ENCODE measurements around the gene TOR2A. TPM values are rescaled to one million over a fixed set of nuclear protein-coding genes. Genes with fewer than 3 reads are reported as not detected.

The TOR2A gene
- total and polyA plus RNA-seq, 4 donors = 8.8 to 30.8 (median 16.9) TPM

DNA sequence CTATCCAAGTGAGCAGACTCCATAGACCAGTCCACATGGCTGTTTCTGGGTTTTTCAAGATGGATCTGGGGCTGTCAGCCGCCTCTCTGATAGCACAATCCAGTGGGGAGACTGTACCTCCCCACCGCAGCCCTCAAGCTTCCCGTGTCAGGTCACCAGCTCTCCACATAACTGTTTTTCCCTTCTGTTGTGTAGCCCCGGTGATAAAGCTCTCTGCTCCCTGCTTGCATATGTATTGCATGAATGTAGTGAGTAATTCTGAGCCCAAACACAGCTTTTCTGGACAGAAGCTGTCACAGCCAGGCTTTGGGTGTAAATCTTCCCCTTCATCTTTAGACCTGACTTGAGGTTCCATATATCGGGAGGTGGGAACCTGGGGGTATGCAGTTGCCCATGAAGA lies 51.4 kb downstream of the TOR2A start:
- TF ChIP-seq, protein P1, sequence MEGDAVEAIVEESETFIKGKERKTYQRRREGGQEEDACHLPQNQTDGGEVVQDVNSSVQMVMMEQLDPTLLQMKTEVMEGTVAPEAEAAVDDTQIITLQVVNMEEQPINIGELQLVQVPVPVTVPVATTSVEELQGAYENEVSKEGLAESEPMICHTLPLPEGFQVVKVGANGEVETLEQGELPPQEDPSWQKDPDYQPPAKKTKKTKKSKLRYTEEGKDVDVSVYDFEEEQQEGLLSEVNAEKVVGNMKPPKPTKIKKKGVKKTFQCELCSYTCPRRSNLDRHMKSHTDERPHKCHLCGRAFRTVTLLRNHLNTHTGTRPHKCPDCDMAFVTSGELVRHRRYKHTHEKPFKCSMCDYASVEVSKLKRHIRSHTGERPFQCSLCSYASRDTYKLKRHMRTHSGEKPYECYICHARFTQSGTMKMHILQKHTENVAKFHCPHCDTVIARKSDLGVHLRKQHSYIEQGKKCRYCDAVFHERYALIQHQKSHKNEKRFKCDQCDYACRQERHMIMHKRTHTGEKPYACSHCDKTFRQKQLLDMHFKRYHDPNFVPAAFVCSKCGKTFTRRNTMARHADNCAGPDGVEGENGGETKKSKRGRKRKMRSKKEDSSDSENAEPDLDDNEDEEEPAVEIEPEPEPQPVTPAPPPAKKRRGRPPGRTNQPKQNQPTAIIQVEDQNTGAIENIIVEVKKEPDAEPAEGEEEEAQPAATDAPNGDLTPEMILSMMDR (IDR thresholded peaks at IDR 0.05; ENCODE audit: control extremely low read depth, extremely low read depth) = no peak
- H3K4me1 ChIP-seq (ENCODE audit: control insufficient read depth in 5 of 5, insufficient read depth in 5 of 5, low read length in 5 of 5) = no peaks in the 10 kb centered on the region
- ATAC-seq (ENCODE audit: insufficient read depth, low FRiP score) (no peak), DNase-seq (no peak)
- H3K9me3 ChIP-seq (ENCODE audit: control insufficient read depth in 4 of 4, insufficient read depth in 3 of 4, low read length in 3 of 4) = no peaks in the 10 kb centered on the region
- 94 to 95% methylated on average over 5 of the region's 5 CpGs for WGBS, 2 donors
- H3K36me3 ChIP-seq (ENCODE audit: control insufficient read depth in 4 of 4, insufficient read depth in 4 of 4, low read length in 4 of 4) = peaks cover 0 to 67% (median 32%) of the 10 kb centered on the region in 4 donors
- H3K27ac ChIP-seq (ENCODE audit: low read depth in 1 of 2, low read length in 1 of 2) = no peak overlapping the region
- no peaks in the 10 kb centered on the region for H3K27me3 ChIP-seq (ENCODE audit: control insufficient read depth in 3 of 3, insufficient read depth in 3 of 3, low read length in 2 of 3)
- no peak overlapping the region for H3K9ac ChIP-seq (ENCODE audit: insufficient read depth in 1 of 2, low read length in 2 of 2)
- H3K4me3 ChIP-seq = no peak overlapping the region

DNA sequence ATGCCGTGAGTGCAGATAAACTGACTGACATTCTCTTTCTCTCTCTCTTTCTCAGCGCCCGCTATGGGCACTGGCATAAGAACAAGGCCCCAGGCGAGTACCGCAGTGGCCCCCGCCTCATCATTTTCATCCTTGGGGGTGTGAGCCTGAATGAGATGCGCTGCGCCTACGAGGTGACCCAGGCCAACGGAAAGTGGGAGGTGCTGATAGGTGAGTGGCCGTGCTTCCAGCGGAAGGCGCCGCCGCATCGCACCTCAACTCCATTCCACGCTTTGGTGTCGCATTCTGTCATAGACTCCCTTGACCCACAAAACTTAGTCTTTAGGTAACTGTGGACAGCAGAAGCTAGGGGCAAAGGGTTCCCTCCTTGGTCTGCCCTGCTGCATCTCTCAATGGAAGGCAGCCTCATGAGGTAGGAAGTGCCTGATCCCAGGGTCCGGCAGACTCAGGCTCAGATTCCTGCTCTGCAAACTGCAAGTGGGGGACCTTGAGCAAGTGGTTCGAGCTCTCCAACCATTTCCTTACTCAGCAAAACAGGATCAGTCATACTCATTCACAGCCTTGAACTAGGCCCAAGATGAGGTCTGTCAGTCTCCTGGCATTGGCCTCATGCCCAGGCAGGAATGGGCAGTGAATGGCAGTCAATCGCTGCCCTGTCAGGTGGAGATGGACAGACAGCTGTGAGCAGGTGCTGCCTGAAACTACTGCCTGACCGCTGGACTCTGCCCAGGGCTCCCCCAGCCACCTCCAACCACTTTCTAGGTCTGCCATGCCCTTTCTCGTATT lies 52.5 kb downstream of the TOR2A start:
- DNase-seq = no peak
- TF ChIP-seq, protein P1 (IDR thresholded peaks at IDR 0.05; ENCODE audit: control extremely low read depth, extremely low read depth) = no peak

More for the DNA sequence above, 52.5 kb downstream of the TOR2A start:
- Histone ChIP-seq H3K27me3 (ENCODE audit: control insufficient read depth in 3 of 3, insufficient read depth in 3 of 3, low read length in 2 of 3) (no peaks in the 10 kb centered on the region), H3K27ac (ENCODE audit: low read depth in 1 of 2, low read length in 1 of 2) (no peak overlapping the region), H3K36me3 (ENCODE audit: control insufficient read depth in 4 of 4, insufficient read depth in 4 of 4, low read length in 4 of 4) (peaks cover 4 to 65% (median 33%) of the 10 kb centered on the region in 4 donors), H3K4me1 (ENCODE audit: control insufficient read depth in 5 of 5, insufficient read depth in 5 of 5, low read length in 5 of 5) (no peaks in the 10 kb centered on the region), H3K9me3 (ENCODE audit: control insufficient read depth in 4 of 4, insufficient read depth in 3 of 4, low read length in 3 of 4) (no peaks in the 10 kb centered on the region), H3K4me3 (no peak overlapping the region), H3K9ac (ENCODE audit: insufficient read depth in 1 of 2, low read length in 2 of 2) (no peak overlapping the region)
- ATAC-seq (ENCODE audit: insufficient read depth, low FRiP score) = no peak
- WGBS, 2 donors = 94 to 95% methylated on average over 22 to 23 of the region's 23 CpGs

Other genes starting within 250 kb of the TOR2A start
- 10 to 100 TPM; 61.5 to 65.8 TPM for gene STXBP1, start 123.0 kb downstream of the TOR2A start, total RNA-seq
- gene STXBP1, start 123.0 kb downstream of the TOR2A start, polyA plus RNA-seq = 10 to 100 TPM; 19.2 to 32.0 TPM
- gene CFAP157, start 28.3 kb downstream of the TOR2A start, total RNA-seq = 10 to 100 TPM; 14.6 to 40.6 TPM
- gene CFAP157, start 28.3 kb downstream of the TOR2A start, polyA plus RNA-seq = 10 to 100 TPM; 14.8 to 17.3 TPM
- 10 to 100 TPM in 1 of 2 donors, 1 to 10 TPM in 1; 8.6 to 28.2 TPM for gene PTRH1, start 19.6 kb downstream of the TOR2A start, total RNA-seq
- 10 to 100 TPM; 21.2 to 41.7 TPM for gene PTRH1, start 19.6 kb downstream of the TOR2A start, polyA plus RNA-seq
- 1 to 10 TPM; 4.0 to 5.6 TPM for gene TTC16, start 19.2 kb downstream of the TOR2A start, total RNA-seq
- 1 to 10 TPM; 1.5 TPM for gene TTC16, start 19.2 kb downstream of the TOR2A start, polyA plus RNA-seq
- 10 to 100 TPM; 34.5 to 51.5 TPM for gene SH2D3C, start 43.4 kb upstream of the TOR2A start, total RNA-seq
- gene SH2D3C, start 43.4 kb upstream of the TOR2A start, polyA plus RNA-seq = 10 to 100 TPM; 41.0 to 43.0 TPM
- 10 to 100 TPM; 54.9 to 97.9 TPM for gene CDK9, start 50.7 kb upstream of the TOR2A start, total RNA-seq
- 10 to 100 TPM; 53.9 to 55.9 TPM for gene CDK9, start 50.7 kb upstream of the TOR2A start, polyA plus RNA-seq
- gene FPGS, start 67.6 kb upstream of the TOR2A start, total RNA-seq = 100 to 1,000 TPM in 1 of 2 donors, 10 to 100 TPM in 1; 42.5 to 115 TPM
- 10 to 100 TPM; 89.6 to 97.6 TPM for gene FPGS, start 67.6 kb upstream of the TOR2A start, polyA plus RNA-seq
- gene ENG, start 119.4 kb upstream of the TOR2A start, total RNA-seq = 100 to 1,000 TPM in 1 of 2 donors, 10 to 100 TPM in 1; 41.1 to 182 TPM
- gene ENG, start 119.4 kb upstream of the TOR2A start, polyA plus RNA-seq = 100 to 1,000 TPM in 1 of 2 donors, 10 to 100 TPM in 1; 80.7 to 317 TPM
- gene AK1, start 142.4 kb upstream of the TOR2A start, total RNA-seq = 100 to 1,000 TPM in 1 of 2 donors, 10 to 100 TPM in 1; 72.3 to 154 TPM
- gene AK1, start 142.4 kb upstream of the TOR2A start, polyA plus RNA-seq = 100 to 1,000 TPM in 1 of 2 donors, 10 to 100 TPM in 1; 63.8 to 386 TPM
- gene ST6GALNAC6, start 164.3 kb upstream of the TOR2A start, total RNA-seq = 10 to 100 TPM; 28.3 to 51.9 TPM
- gene ST6GALNAC6, start 164.3 kb upstream of the TOR2A start, polyA plus RNA-seq = 10 to 100 TPM; 45.3 to 59.8 TPM
- 10 to 100 TPM; 42.7 to 96.2 TPM for gene ST6GALNAC4, start 181.7 kb upstream of the TOR2A start, total RNA-seq
- 10 to 100 TPM; 24.6 to 67.3 TPM for gene ST6GALNAC4, start 181.7 kb upstream of the TOR2A start, polyA plus RNA-seq
- 1 to 10 TPM; 4.9 to 9.0 TPM for gene PIP5KL1, start 195.5 kb upstream of the TOR2A start, total RNA-seq
- gene PIP5KL1, start 195.5 kb upstream of the TOR2A start, polyA plus RNA-seq = 1 to 10 TPM; 2.0 to 4.9 TPM
- gene DPM2, start 202.6 kb upstream of the TOR2A start, total RNA-seq = 10 to 100 TPM; 20.5 to 51.3 TPM
- 10 to 100 TPM; 50.8 to 51.1 TPM for gene DPM2, start 202.6 kb upstream of the TOR2A start, polyA plus RNA-seq
- gene EEIG1, start 245.7 kb upstream of the TOR2A start, total RNA-seq = 10 to 100 TPM; 49.6 to 66.5 TPM
- gene EEIG1, start 245.7 kb upstream of the TOR2A start, polyA plus RNA-seq = 10 to 100 TPM; 13.4 to 15.8 TPM